Retinal pigment epithelial cell (primary cell): ENCODE results near the gene PCBD2.
"Not testable (repeated sequence)": the region's sequence is repeated elsewhere in the genome, so short reads cannot be mapped to it uniquely, and the experiment has no call there.

ENCODE experiments used
- DNase-seq: peaks from one replicate; pipeline ENCODE4 v3.0.0-alpha.2; 2010; ENCODE audit warnings: low read depth
- H3K4me3 ChIP-seq: 2 replicates; pipeline ENCODE4 v1.5.1; 2011; ENCODE audit warnings: mild to moderate bottlenecking, low read length, control low read depth, moderate library complexity
- TF ChIP-seq, protein P1 (sequence below): conservative IDR thresholded peaks from 2 replicates; pipeline ENCODE4 v1.5.1; 2011; ENCODE audit warnings: low read depth, low read length, control low read depth, inconsistent platforms

Gene PCBD2

GRCh38 chr5:134975078-134975715, 70.3 kb downstream of the PCBD2 start:
- DNase-seq = no peak
- TF ChIP-seq, protein P1, sequence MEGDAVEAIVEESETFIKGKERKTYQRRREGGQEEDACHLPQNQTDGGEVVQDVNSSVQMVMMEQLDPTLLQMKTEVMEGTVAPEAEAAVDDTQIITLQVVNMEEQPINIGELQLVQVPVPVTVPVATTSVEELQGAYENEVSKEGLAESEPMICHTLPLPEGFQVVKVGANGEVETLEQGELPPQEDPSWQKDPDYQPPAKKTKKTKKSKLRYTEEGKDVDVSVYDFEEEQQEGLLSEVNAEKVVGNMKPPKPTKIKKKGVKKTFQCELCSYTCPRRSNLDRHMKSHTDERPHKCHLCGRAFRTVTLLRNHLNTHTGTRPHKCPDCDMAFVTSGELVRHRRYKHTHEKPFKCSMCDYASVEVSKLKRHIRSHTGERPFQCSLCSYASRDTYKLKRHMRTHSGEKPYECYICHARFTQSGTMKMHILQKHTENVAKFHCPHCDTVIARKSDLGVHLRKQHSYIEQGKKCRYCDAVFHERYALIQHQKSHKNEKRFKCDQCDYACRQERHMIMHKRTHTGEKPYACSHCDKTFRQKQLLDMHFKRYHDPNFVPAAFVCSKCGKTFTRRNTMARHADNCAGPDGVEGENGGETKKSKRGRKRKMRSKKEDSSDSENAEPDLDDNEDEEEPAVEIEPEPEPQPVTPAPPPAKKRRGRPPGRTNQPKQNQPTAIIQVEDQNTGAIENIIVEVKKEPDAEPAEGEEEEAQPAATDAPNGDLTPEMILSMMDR = no peak
- H3K4me3 ChIP-seq = no peak overlapping the region

GRCh38 chr5:134975843-134976242, 70.9 kb downstream of the PCBD2 start:
- TF ChIP-seq, protein P1 = no peak
- DNase-seq = no peak
- H3K4me3 ChIP-seq = no peak overlapping the region

DNA sequence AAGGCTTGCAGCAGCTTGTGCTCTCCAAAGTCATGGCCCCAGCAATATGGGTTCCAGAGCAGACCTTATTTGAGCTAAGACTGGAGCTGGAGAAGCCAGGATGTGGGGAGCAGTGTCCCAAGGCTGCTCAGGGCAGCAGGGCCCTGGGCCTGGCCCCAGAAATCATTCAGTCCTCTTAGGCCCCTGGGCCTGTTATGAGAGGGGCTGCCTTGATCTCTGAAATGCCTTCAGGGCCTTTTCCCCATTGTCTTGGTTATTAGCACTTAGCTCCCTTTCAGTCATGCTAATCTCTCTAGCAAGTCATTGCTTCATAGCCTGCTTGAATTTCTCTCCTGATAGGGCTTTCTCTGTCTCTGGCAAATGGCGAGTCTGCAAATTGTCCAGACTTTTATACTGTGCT, 71.9 kb downstream of the PCBD2 start:
- TF ChIP-seq, protein P1 = no peak
- no peak overlapping the region for H3K4me3 ChIP-seq
- DNase-seq = no peak

DNA sequence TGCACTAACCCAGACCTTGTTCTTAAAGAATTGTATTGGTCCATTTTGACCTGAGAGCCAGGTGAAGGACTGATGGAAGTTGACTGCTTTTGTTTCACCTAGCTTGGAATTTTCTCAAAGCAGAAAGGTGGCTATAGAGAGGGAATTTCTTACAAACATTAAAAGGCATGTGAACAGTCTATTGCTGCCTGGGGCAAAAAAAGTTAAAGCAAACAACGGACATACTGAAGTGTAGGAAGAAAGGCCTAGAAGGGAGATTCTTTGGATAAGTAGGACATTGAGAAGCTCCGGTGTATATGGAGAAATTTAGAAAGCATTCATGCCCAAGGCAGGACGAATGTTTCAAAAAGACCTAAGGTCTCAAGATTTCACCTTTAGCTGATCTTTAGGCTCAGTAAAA, 74.5 kb downstream of the PCBD2 start:
- DNase-seq = no peak
- TF ChIP-seq, protein P1 = no peak
- no peak overlapping the region for H3K4me3 ChIP-seq

DNA sequence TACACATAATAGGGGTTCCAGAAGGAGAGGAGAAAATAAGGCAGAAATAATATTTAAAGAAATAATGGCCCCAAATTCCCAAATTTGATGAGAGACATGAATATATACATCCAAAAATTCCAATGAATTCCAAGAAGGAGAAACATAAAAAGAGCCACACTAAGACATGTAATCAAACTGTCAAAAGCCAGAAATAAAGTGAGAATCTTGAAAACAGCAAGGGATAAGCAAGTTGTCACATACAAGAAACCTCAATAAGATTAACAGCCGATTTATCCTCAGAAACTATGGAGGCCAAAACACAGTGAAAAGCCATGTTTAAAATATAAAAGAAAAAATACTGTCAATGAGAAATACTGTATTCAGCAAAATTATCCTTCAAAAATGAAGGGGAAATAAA, 77.3 kb downstream of the PCBD2 start:
- DNase-seq = no peak
- TF ChIP-seq, protein P1 = no peak
- H3K4me3 ChIP-seq = no peak overlapping the region

DNA sequence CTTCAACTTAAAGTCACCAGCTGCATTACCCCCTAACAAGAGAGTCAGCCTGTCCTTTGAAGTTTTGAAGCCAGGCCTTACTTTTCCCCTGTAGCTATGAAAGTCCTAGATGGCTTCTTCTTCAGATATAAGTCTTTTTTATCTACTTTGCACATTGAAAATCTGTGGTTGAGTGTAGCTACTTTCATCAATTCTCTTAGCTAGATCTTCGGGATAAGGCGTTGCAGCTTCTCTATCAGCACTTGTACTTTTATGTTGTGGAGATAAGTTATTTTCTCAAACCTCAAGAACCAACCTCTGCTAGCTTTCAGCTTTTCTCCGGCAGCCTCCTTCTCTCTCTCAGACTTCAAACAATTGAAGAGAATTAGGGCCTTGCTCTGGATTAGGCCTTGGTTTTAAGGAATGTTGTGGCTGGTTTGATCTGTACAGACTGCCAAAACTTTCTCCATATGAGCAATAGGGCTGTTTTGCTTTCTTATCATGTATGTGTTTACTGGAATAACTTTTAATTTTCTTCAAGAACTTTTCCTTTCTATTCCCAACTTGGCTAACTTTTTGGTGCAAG, 84.4 kb downstream of the PCBD2 start:
- DNase-seq = peak; percentile 9
- TF ChIP-seq, protein P1 = no peak
- H3K4me3 ChIP-seq = no peak overlapping the region

GRCh38 chr5:134990183-134990582, 85.3 kb downstream of the PCBD2 start:
- DNase-seq, H3K4me3 ChIP-seq: not testable (repeated sequence)
